WTC11 (cell line): Measurements from ENCODE around the gene NSUN2. TPM values are rescaled to one million over a fixed set of nuclear protein-coding genes. Genes with fewer than 3 reads are reported as not detected.
"Not testable (repeated sequence)": the region's sequence is repeated elsewhere in the genome, so short reads cannot be mapped to it uniquely, and the experiment has no call there.

Experiments used
- ATAC-seq: fragments of 200-7000 bp; cut with Tn5 transposase; 2 replicates; pipeline ENCODE4 v1.10.0; 2021; ENCODE audit warnings: mild to moderate bottlenecking, moderate library complexity
- CTCF ChIA-PET: fragments of 300-600 bp; sonication (Branson Sonifier 250); formaldehyde crosslinking; loops from one replicate; lab custom pipeline; 2021; ENCODE audit warnings: antibody characterized with exemption; lab: Charles Lee
- POLR2A ChIA-PET: fragments of 350-600 bp; sonication (Branson Sonifier 250); formaldehyde crosslinking; loops from one replicate; lab custom pipeline; 2021; ENCODE audit warnings: antibody characterized with exemption; lab: Charles Lee
- DNase-seq: peaks from one replicate; pipeline ENCODE4 v3.0.0; 2021; ENCODE audit warnings: low spot score
- H3K27ac Mint-ChIP-seq: 2 replicates; pipeline ENCODE4 v1.8.0; 2021; ENCODE audit warnings: mixed read lengths
- H3K27me3 Mint-ChIP-seq: 2 replicates; pipeline ENCODE4 v1.8.0; 2021; ENCODE audit warnings: low read depth, mild to moderate bottlenecking, moderate library complexity, mixed read lengths
- H3K36me3 Mint-ChIP-seq: 2 replicates; pipeline ENCODE4 v1.8.0; 2021; ENCODE audit warnings: mixed read lengths
- H3K4me1 Mint-ChIP-seq: 2 replicates; pipeline ENCODE4 v1.8.0; 2022; ENCODE audit warnings: mixed read lengths
- H3K4me3 Mint-ChIP-seq: 2 replicates; pipeline ENCODE4 v1.8.0; 2021; ENCODE audit warnings: mild to moderate bottlenecking, moderate library complexity, mixed read lengths
- H3K9me3 Mint-ChIP-seq: 2 replicates; pipeline ENCODE4 v1.8.0; 2021; ENCODE audit warnings: mixed read lengths
- CBFB ChIP-seq: sonication (generic); formaldehyde crosslinking; IDR thresholded peaks from 2 replicates; pipeline ENCODE4 v1.8.1; 2022; ENCODE audit warnings: mild to moderate bottlenecking, low read depth, missing genetic modification reagents
- CREB1 ChIP-seq: sonication (generic); formaldehyde crosslinking; IDR thresholded peaks from 2 replicates; pipeline ENCODE4 v1.8.0; 2023; ENCODE audit warnings: mild to moderate bottlenecking, missing genetic modification reagents
- ELF4 ChIP-seq: sonication (generic); formaldehyde crosslinking; IDR thresholded peaks from 2 replicates; pipeline ENCODE4 v1.8.1; 2022; ENCODE audit warnings: low read depth, mild to moderate bottlenecking, moderate library complexity, missing genetic modification reagents
- EMX1 ChIP-seq: fragments of 250-450 bp; sonication (Bioruptor Pico); IDR thresholded peaks from 2 replicates; pipeline ENCODE4 v1.8.0; 2021; ENCODE audit warnings: mild to moderate bottlenecking
- FOXJ3 ChIP-seq: sonication (generic); formaldehyde crosslinking; IDR thresholded peaks from 2 replicates; pipeline ENCODE4 v1.9.0; 2021; ENCODE audit warnings: missing genetic modification reagents, mild to moderate bottlenecking, borderline replicate concordance
- FOXK1 ChIP-seq: sonication (generic); formaldehyde crosslinking; IDR thresholded peaks from 2 replicates; pipeline ENCODE4 v1.8.0; 2022; ENCODE audit warnings: mild to moderate bottlenecking, moderate library complexity, missing genetic modification reagents
- FOXP1 ChIP-seq: sonication (generic); formaldehyde crosslinking; IDR thresholded peaks from 2 replicates; pipeline ENCODE4 v1.8.0; 2022; ENCODE audit warnings: missing genetic modification reagents, mild to moderate bottlenecking, moderate library complexity, borderline replicate concordance
- GRHL2 ChIP-seq: fragments of 250-450 bp; sonication (Bioruptor Pico); IDR thresholded peaks from 2 replicates; pipeline ENCODE4 v1.8.0; 2022; ENCODE audit warnings: mild to moderate bottlenecking, moderate library complexity; ENCODE audit not compliant: insufficient replicate concordance, severe bottlenecking
- IRF2 ChIP-seq: sonication (generic); formaldehyde crosslinking; IDR thresholded peaks from 2 replicates; pipeline ENCODE4 v1.8.0; 2022; ENCODE audit warnings: low read depth, missing genetic modification reagents, borderline replicate concordance
- JAZF1 ChIP-seq: fragments of 250-450 bp; sonication (Bioruptor Pico); IDR thresholded peaks from 2 replicates; pipeline ENCODE4 v1.9.0; 2021; ENCODE audit warnings: moderate library complexity, mild to moderate bottlenecking, inconsistent platforms
- JUN ChIP-seq: sonication (generic); formaldehyde crosslinking; IDR thresholded peaks from 2 replicates; pipeline ENCODE4 v1.8.0; 2023; ENCODE audit warnings: mild to moderate bottlenecking, missing genetic modification reagents
- PRRX2 ChIP-seq: fragments of 250-450 bp; sonication (Bioruptor Pico); IDR thresholded peaks from 2 replicates; pipeline ENCODE4 v1.8.0; 2021; ENCODE audit warnings: mild to moderate bottlenecking
- SP1 ChIP-seq: sonication (generic); formaldehyde crosslinking; conservative IDR thresholded peaks from 2 replicates; pipeline ENCODE4 v1.8.1; 2022; ENCODE audit warnings: missing genetic modification reagents
- ZNF263 ChIP-seq: sonication (generic); formaldehyde crosslinking; IDR thresholded peaks from 2 replicates; pipeline ENCODE4 v1.8.1; 2022; ENCODE audit warnings: low read depth, mild to moderate bottlenecking, moderate library complexity, missing genetic modification reagents
- ZNF396 ChIP-seq: fragments of 250-450 bp; sonication (Bioruptor Pico); IDR thresholded peaks from 2 replicates; pipeline ENCODE4 v1.8.0; 2021; ENCODE audit warnings: mild to moderate bottlenecking, moderate library complexity, borderline replicate concordance
- total RNA-seq: library from RNA; stranded (reverse); gene quantifications from 3 replicates; pipeline ENCODE4 v1.2.3, GENCODE V29; 2021
- TF ChIP-seq, protein P1 (sequence below): sonication (generic); formaldehyde crosslinking; IDR thresholded peaks from 2 replicates; pipeline ENCODE4 v1.8.1; 2023; ENCODE audit warnings: mild to moderate bottlenecking, missing genetic modification reagents, moderate library complexity
- TF ChIP-seq, protein P2 (sequence below): fragments of 200-600 bp; IDR thresholded peaks from 2 replicates; pipeline ENCODE4 v1.8.0; 2022; ENCODE audit warnings: antibody characterized with exemption
- TF ChIP-seq, protein P3 (sequence below): sonication (generic); formaldehyde crosslinking; IDR thresholded peaks from 2 replicates; pipeline ENCODE4 v1.8.1; 2023; ENCODE audit warnings: mild to moderate bottlenecking, missing genetic modification reagents
- TF ChIP-seq, protein P4 (sequence below): fragments of 250-450 bp; sonication (Bioruptor Pico); IDR thresholded peaks from 2 replicates; pipeline ENCODE4 v1.9.0; 2021; ENCODE audit warnings: mild to moderate bottlenecking

Gene NSUN2
- total RNA-seq, 1 experiment from 2014 or later = 88.4 TPM

DNA sequence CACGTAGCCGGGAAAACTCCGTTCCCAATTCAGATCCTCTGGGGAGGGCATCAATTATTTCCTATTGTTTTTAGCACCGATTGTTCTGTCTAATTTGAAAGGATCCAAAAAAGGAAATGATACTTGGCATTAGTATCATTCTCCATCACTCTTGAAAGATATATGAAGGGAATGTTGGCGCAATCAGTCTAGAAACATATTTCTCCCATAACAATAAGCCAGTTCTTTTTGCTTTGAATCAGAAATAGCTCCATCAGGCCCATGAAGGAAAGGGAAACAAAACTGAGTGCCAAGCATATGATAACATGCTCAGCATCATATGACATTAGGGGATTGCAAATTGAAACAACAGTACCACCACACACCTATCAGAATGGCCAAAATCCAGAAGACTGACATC lies 40.2 kb upstream of the NSUN2 start (continued):
- TF ChIP-seq, protein P1, sequence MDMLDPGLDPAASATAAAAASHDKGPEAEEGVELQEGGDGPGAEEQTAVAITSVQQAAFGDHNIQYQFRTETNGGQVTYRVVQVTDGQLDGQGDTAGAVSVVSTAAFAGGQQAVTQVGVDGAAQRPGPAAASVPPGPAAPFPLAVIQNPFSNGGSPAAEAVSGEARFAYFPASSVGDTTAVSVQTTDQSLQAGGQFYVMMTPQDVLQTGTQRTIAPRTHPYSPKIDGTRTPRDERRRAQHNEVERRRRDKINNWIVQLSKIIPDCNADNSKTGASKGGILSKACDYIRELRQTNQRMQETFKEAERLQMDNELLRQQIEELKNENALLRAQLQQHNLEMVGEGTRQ (CRISPR knock-in tag) = no peak
- TF ChIP-seq FOXP1 (CRISPR knock-in tag) (no peak), FOXJ3 (no peak), FOXK1 (CRISPR knock-in tag) (no peak), EMX1 (CRISPR knock-in tag) (no peak), CREB1 (no peak), JAZF1 (CRISPR knock-in tag) (no peak)

DNA sequence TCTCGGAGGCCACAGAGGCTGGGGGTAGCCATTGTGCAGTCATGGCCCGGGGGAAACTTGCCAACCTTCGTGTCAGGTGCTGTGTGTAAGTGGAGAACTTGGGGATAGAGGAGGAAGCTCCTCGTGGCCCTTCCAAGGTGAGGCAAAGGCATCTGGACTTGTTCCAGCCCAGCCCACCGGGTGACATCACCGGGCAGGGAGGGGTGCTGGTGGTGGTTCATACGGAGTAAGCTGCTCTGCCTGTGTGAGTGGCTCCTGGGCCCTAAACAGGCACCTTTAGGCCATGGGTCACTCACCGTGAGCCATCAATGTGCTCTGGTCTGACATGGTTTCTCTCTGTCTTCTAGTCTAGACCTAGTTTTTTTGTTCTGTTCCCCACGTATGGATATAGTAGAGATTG lies 35.9 kb upstream of the NSUN2 start:
- DNase-seq, CTCF ChIA-PET, H3K27ac Mint-ChIP-seq, H3K27me3 Mint-ChIP-seq, POLR2A ChIA-PET, H3K4me3 Mint-ChIP-seq: not testable (repeated sequence)
- Mint-ChIP-seq H3K4me1 (peaks cover 30% of the 10 kb centered on the region), H3K36me3 (peaks cover 34% of the 10 kb centered on the region), H3K9me3 (peaks cover 11% of the 10 kb centered on the region)
- peak; percentile 84 for ATAC-seq

DNA sequence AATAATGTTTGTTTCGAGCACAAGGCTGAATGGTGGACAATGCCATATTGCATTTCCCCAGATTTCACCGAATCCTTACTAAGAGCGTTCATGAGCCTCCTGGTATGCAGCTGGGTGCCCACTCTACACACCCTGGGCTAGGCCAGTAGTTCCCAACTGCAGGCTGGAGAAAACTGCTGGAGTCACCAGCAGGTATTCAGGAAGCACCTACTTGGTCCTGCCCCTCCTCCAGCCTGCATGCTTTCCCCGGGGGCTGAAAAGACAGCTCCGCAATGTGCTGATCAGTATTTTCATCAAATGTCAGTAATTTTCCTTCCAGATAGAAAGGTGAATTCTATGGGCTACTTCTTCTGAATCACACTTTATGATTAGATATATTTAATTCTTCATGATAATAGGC lies 34.8 kb upstream of the NSUN2 start:
- peaks cover 30% of the 10 kb centered on the region for H3K4me1 Mint-ChIP-seq
- H3K4me3 Mint-ChIP-seq = no peak overlapping the region
- H3K36me3 Mint-ChIP-seq = peaks cover 24% of the 10 kb centered on the region
- ChIA-PET CTCF (interaction anchor here (1.5 kb wide), 1 partner anchor 98 kb away, joined by 3 read pairs; no protein-coding TSS in a partner anchor), POLR2A (interaction anchor here (0.9 kb wide), 1 partner anchor 14 kb away, joined by 3 read pairs; no protein-coding TSS in a partner anchor)
- ATAC-seq (peak; percentile 64), DNase-seq (no peak)
- no peaks in the 10 kb centered on the region for H3K27me3 Mint-ChIP-seq
- peaks cover under 1% of the 10 kb centered on the region; the same call in 1 of the 2 replicates for H3K9me3 Mint-ChIP-seq
- TF ChIP-seq, protein P2, sequence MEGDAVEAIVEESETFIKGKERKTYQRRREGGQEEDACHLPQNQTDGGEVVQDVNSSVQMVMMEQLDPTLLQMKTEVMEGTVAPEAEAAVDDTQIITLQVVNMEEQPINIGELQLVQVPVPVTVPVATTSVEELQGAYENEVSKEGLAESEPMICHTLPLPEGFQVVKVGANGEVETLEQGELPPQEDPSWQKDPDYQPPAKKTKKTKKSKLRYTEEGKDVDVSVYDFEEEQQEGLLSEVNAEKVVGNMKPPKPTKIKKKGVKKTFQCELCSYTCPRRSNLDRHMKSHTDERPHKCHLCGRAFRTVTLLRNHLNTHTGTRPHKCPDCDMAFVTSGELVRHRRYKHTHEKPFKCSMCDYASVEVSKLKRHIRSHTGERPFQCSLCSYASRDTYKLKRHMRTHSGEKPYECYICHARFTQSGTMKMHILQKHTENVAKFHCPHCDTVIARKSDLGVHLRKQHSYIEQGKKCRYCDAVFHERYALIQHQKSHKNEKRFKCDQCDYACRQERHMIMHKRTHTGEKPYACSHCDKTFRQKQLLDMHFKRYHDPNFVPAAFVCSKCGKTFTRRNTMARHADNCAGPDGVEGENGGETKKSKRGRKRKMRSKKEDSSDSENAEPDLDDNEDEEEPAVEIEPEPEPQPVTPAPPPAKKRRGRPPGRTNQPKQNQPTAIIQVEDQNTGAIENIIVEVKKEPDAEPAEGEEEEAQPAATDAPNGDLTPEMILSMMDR = no peak
- TF ChIP-seq GRHL2 (CRISPR knock-in tag) = no peak
- no peak for TF ChIP-seq IRF2 (CRISPR knock-in tag)
- peak overlapping the region; percentile 36 for H3K27ac Mint-ChIP-seq

DNA sequence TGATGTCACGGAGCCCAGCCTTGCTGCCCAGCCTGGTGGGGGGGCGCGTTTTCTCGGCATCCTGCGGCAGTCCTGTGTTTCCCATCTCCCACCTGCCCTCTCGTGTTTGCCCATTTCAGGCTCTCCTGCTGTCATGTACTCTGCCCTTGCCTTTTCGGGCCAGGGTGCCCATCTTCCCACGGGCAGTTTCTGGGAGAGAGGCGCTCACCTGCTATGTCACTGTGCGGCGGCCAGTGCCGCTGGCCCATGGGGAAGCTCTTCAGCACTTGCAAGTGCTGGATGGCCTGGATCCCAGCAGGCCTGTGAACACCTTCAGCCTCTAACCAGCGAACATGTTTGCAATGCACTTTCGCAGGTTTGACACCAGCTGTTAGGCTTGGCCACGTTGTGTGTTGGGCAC lies 33.9 kb upstream of the NSUN2 start:
- Mint-ChIP-seq H3K4me3 (no peak overlapping the region), H3K27me3 (no peaks in the 10 kb centered on the region), H3K9me3 (no peaks in the 10 kb centered on the region; the same call in 1 of the 2 replicates), H3K4me1 (peaks cover 30% of the 10 kb centered on the region), H3K36me3 (peaks cover 15% of the 10 kb centered on the region), H3K27ac (no peak overlapping the region; the same call in 1 of the 2 replicates)
- no peak for ATAC-seq
- POLR2A ChIA-PET = no interaction called here
- TF ChIP-seq JUN (CRISPR knock-in tag) (no peak), ZNF263 (CRISPR knock-in tag) (no peak), FOXJ3 (no peak), PRRX2 (CRISPR knock-in tag) (no peak), ZNF396 (no peak), CBFB (CRISPR knock-in tag) (no peak), FOXP1 (CRISPR knock-in tag) (no peak), EMX1 (CRISPR knock-in tag) (no peak), SP1 (CRISPR knock-in tag) (no peak), ELF4 (CRISPR knock-in tag) (no peak)
- TF ChIP-seq, protein P3, sequence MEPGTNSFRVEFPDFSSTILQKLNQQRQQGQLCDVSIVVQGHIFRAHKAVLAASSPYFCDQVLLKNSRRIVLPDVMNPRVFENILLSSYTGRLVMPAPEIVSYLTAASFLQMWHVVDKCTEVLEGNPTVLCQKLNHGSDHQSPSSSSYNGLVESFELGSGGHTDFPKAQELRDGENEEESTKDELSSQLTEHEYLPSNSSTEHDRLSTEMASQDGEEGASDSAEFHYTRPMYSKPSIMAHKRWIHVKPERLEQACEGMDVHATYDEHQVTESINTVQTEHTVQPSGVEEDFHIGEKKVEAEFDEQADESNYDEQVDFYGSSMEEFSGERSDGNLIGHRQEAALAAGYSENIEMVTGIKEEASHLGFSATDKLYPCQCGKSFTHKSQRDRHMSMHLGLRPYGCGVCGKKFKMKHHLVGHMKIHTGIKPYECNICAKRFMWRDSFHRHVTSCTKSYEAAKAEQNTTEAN = no peak
- TF ChIP-seq, protein P4, sequence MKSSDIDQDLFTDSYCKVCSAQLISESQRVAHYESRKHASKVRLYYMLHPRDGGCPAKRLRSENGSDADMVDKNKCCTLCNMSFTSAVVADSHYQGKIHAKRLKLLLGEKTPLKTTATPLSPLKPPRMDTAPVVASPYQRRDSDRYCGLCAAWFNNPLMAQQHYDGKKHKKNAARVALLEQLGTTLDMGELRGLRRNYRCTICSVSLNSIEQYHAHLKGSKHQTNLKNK (CRISPR knock-in tag) = no peak
- DNase-seq = no peak
- CTCF ChIA-PET = interaction anchor here (1.5 kb wide), 1 partner anchor 98 kb away, joined by 3 read pairs; no protein-coding TSS in a partner anchor
